ENCODE results near the gene APBA3. TPM values are rescaled to one million over a fixed set of nuclear protein-coding genes. Genes with fewer than 3 reads are reported as not detected.

APBA3 gene
- total RNA-seq, 1 experiment from 2014 or later = 21.4 TPM

DNA sequence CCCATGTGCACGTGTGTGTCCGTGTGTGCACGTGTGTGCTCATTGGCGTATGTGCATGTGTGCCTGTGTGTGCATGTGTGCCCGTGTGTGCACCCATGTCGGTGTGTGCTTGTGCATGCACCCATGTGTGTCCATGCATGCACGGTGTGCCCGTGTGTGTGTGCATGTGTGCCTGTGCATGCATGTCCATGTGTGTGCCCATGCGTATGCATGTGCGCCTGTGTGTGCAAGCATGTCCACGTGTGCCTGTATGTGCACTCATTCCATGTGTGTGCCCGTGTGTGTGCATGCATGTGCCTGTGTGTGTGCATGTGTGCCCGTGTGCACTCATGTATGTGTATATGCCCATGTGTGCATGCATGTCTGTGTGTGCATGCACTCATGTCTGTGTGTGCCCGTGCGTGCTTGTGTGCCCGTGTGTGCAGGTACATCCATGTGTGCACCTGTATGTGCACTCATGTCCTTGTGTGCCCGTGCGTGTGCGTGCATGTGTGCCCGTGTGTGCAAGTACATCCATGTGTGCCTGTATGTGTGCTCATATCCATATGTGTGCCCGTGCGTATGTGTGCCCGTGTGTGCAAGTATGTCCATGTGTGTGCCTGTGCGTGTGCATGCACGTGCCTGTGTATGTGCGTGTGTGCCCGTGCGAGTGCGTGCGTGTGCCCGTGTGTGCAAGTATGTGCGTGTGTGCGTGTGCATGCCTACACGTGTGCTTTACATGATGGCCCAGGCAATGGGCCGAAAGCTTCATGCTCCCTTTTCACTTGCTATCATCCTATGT lies 46.3 kb upstream of the APBA3 start:
- intact Hi-C loops (cut with micrococcal nuclease) = no loop called here
- no peak for DNase-seq
- no peaks in the 10 kb centered on the region for H4K20me1 ChIP-seq (ENCODE audit: low read length)
- no peak overlapping the region for H2AFZ ChIP-seq (ENCODE audit: low read length)
- no peak for TF ChIP-seq EZH2 (IDR thresholded peaks at IDR 0.05; ENCODE audit: low read length, unreplicated experiment)
- no peak for TF ChIP-seq EZH2phosphoT487 (IDR thresholded peaks at IDR 0.05; ENCODE audit: borderline replicate concordance, low read length)
- TF ChIP-seq, protein P1, sequence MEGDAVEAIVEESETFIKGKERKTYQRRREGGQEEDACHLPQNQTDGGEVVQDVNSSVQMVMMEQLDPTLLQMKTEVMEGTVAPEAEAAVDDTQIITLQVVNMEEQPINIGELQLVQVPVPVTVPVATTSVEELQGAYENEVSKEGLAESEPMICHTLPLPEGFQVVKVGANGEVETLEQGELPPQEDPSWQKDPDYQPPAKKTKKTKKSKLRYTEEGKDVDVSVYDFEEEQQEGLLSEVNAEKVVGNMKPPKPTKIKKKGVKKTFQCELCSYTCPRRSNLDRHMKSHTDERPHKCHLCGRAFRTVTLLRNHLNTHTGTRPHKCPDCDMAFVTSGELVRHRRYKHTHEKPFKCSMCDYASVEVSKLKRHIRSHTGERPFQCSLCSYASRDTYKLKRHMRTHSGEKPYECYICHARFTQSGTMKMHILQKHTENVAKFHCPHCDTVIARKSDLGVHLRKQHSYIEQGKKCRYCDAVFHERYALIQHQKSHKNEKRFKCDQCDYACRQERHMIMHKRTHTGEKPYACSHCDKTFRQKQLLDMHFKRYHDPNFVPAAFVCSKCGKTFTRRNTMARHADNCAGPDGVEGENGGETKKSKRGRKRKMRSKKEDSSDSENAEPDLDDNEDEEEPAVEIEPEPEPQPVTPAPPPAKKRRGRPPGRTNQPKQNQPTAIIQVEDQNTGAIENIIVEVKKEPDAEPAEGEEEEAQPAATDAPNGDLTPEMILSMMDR (conservative IDR thresholded peaks at IDR 0.05; ENCODE audit: low read depth, low read length) = no peak
- ATAC-seq = no peak
- no peak overlapping the region for H3K4me3 ChIP-seq (ENCODE audit: low read length)
- H3K9me2 ChIP-seq (replicated peaks; ENCODE audit: low read length) = no peaks in the 10 kb centered on the region
- BruUV-seq (replicated peaks) = no TSS peak
- no peaks in the 10 kb centered on the region for H3K79me2 ChIP-seq (ENCODE audit: low read length)
- H3K9ac ChIP-seq (ENCODE audit: low read length) = no peak overlapping the region
- POLR2A ChIA-PET (ENCODE audit: unreplicated experiment) = no interaction called here
- H3K36me3 ChIP-seq (ENCODE audit: low read depth, low read length) = no peaks in the 10 kb centered on the region
- no peaks in the 10 kb centered on the region for H3K9me3 ChIP-seq (ENCODE audit: low read length)
- H3K27me3 ChIP-seq (ENCODE audit: low read length) = no peaks in the 10 kb centered on the region
- H3K27ac ChIP-seq (ENCODE audit: low read length) = no peak overlapping the region
- CTCF ChIA-PET = no interaction called here
- no peaks in the 10 kb centered on the region for H3F3A ChIP-seq (ENCODE audit: low read length, unreplicated experiment)
- H3K4me2 ChIP-seq (ENCODE audit: low read length) = no peak overlapping the region
- no peaks in the 10 kb centered on the region for H3K4me1 ChIP-seq (ENCODE audit: insufficient read depth, low read length)

DNA sequence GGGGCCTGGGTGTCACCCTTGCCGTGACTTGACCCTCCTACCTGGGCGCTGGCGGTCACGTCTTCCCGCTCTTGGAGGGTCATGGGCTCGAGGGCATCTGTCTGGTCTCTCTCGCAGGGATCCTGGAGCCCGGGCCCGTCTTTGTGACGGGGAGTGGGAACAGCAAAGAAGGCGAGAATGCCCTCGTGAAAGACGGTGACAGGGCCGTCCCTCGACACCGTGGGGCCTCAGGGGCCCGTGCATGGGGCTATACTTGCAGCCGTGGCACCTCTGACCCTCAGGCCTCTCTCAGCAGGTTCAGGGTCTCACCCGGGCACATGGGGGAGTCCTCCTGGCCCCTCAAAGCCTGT lies 45.6 kb upstream of the APBA3 start:
- ATAC-seq = no peak
- no peaks in the 10 kb centered on the region for H3K36me3 ChIP-seq (ENCODE audit: low read depth, low read length)
- no peak overlapping the region for H3K4me3 ChIP-seq (ENCODE audit: low read length)
- intact Hi-C loops (cut with micrococcal nuclease) = no loop called here
- no peak overlapping the region for H3K27ac ChIP-seq (ENCODE audit: low read length)
- H3K4me2 ChIP-seq (ENCODE audit: low read length) = no peak overlapping the region
- ChIA-PET CTCF (no interaction called here), POLR2A (ENCODE audit: unreplicated experiment) (no interaction called here)
- H3F3A ChIP-seq (ENCODE audit: low read length, unreplicated experiment) = no peaks in the 10 kb centered on the region
- no peaks in the 10 kb centered on the region for H3K79me2 ChIP-seq (ENCODE audit: low read length)
- no peaks in the 10 kb centered on the region for H4K20me1 ChIP-seq (ENCODE audit: low read length)
- BruUV-seq (replicated peaks) = no TSS peak
- H3K9me2 ChIP-seq (replicated peaks; ENCODE audit: low read length) = no peaks in the 10 kb centered on the region
- no peaks in the 10 kb centered on the region for H3K4me1 ChIP-seq (ENCODE audit: insufficient read depth, low read length)
- H3K9me3 ChIP-seq (ENCODE audit: low read length) = no peaks in the 10 kb centered on the region
- no peak overlapping the region for H3K9ac ChIP-seq (ENCODE audit: low read length)
- DNase-seq = no peak
- no peaks in the 10 kb centered on the region for H3K27me3 ChIP-seq (ENCODE audit: low read length)
- TF ChIP-seq, protein P1 (conservative IDR thresholded peaks at IDR 0.05; ENCODE audit: low read depth, low read length) = no peak
- no peak for TF ChIP-seq EZH2phosphoT487 (IDR thresholded peaks at IDR 0.05; ENCODE audit: borderline replicate concordance, low read length)
- no peak overlapping the region for H2AFZ ChIP-seq (ENCODE audit: low read length)

DNA sequence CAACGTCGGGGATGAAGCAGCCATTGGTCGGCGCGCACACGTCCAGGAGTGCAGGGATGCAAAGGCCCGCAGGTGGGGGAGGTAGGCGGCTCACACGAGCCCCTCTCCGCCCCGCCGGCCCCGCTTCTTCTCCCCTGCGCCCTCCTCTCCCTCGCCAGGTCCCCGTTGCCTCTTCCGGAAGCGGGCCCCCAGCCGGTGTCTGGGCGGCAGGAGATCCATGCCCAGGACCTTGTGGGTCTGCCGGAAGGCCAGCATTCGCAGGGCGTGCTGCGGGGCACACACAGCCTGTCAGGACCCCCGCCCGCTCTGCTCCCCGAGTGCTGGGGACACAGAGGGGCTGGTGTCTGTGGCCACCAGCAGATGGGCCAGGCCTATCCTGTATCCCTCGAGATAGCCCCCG lies 44.4 kb upstream of the APBA3 start:
- Histone ChIP-seq H3K9ac (ENCODE audit: low read length) (no peak overlapping the region), H3K9me2 (replicated peaks; ENCODE audit: low read length) (no peaks in the 10 kb centered on the region), H3K4me1 (ENCODE audit: insufficient read depth, low read length) (no peaks in the 10 kb centered on the region), H3K36me3 (ENCODE audit: low read depth, low read length) (no peaks in the 10 kb centered on the region), H3K9me3 (ENCODE audit: low read length) (no peaks in the 10 kb centered on the region), H2AFZ (ENCODE audit: low read length) (no peak overlapping the region), H3K79me2 (ENCODE audit: low read length) (no peaks in the 10 kb centered on the region), H3K27ac (ENCODE audit: low read length) (no peak overlapping the region), H3K27me3 (ENCODE audit: low read length) (no peaks in the 10 kb centered on the region), H4K20me1 (ENCODE audit: low read length) (no peaks in the 10 kb centered on the region), H3F3A (ENCODE audit: low read length, unreplicated experiment) (no peaks in the 10 kb centered on the region), H3K4me2 (ENCODE audit: low read length) (no peak overlapping the region), H3K4me3 (ENCODE audit: low read length) (no peak overlapping the region)
- no TSS peak for BruUV-seq (replicated peaks)
- DNase-seq = no peak
- no peak for TF ChIP-seq EZH2 (IDR thresholded peaks at IDR 0.05; ENCODE audit: low read length, unreplicated experiment)
- no peak for TF ChIP-seq EZH2phosphoT487 (IDR thresholded peaks at IDR 0.05; ENCODE audit: borderline replicate concordance, low read length)
- TF ChIP-seq, protein P1 (conservative IDR thresholded peaks at IDR 0.05; ENCODE audit: low read depth, low read length) = no peak
- ATAC-seq = no peak
- ChIA-PET POLR2A (ENCODE audit: unreplicated experiment) (no interaction called here), CTCF (no interaction called here)
- intact Hi-C loops (cut with micrococcal nuclease) = no loop called here
